Caco-2 (cell line): ENCODE results near the gene RSPH1. TPM values are rescaled to one million over a fixed set of nuclear protein-coding genes. Genes with fewer than 3 reads are reported as not detected.

Source experiments
- BruUV-seq: library from RNA; stranded (reverse); fragments of 400-500 nt; replicated peaks from 2 replicates; lab custom pipeline; 2021; lab: Mats Ljungman, UMichigan
- CTCF ChIA-PET: fragments of 300-600 bp; sonication (Branson Sonifier 250); formaldehyde crosslinking; loops from one replicate; lab custom pipeline; 2022; ENCODE audit warnings: antibody characterized with exemption; lab: Charles Lee
- POLR2A ChIA-PET: fragments of 300-600 bp; sonication (Branson Sonifier 250); formaldehyde crosslinking; loops from one replicate; lab custom pipeline; 2022; ENCODE audit warnings: antibody characterized with exemption; lab: Charles Lee
- DNase-seq, 2 experiments: peaks; one replicate each; pipeline versions ENCODE4 v3.0.0 to v3.0.0-alpha.2; 2020 to 2022
- H3K27me3 ChIP-seq: replicated peaks from 2 replicates; pipeline ENCODE4 v1.6.0; 2011; ENCODE audit warnings: low read length; ENCODE audit not compliant: control insufficient read depth, insufficient read depth
- H3K36me3 ChIP-seq: 2 replicates; pipeline ENCODE4 v1.5.1; 2011; ENCODE audit warnings: low read length; ENCODE audit not compliant: control insufficient read depth, insufficient read depth
- H3K4me1 ChIP-seq: fragments of 250-450 bp; sonication (Bioruptor Pico); 2 replicates; pipeline ENCODE4 v1.5.1; 2020; ENCODE audit warnings: mild to moderate bottlenecking
- H3K4me3 ChIP-seq: 2 replicates; pipeline ENCODE4 v1.5.1; 2011; ENCODE audit warnings: low read depth, mild to moderate bottlenecking, control low read depth, low read length
- H3K9me3 ChIP-seq: fragments of 250-450 bp; sonication (Bioruptor Pico); 2 replicates; pipeline ENCODE4 v1.5.1; 2020; ENCODE audit warnings: mild to moderate bottlenecking, moderate library complexity
- H3K27ac Mint-ChIP-seq: one replicate; pipeline ENCODE4 v1.8.0; 2022; ENCODE audit warnings: mixed read lengths; ENCODE audit not compliant: unreplicated experiment
- H3K27me3 Mint-ChIP-seq: one replicate; pipeline ENCODE4 v1.8.0; 2022; ENCODE audit warnings: mixed read lengths; ENCODE audit not compliant: insufficient read depth, unreplicated experiment
- H3K36me3 Mint-ChIP-seq: one replicate; pipeline ENCODE4 v1.8.0; 2022; ENCODE audit warnings: mild to moderate bottlenecking, mixed read lengths; ENCODE audit not compliant: insufficient read depth, unreplicated experiment
- H3K4me1 Mint-ChIP-seq: one replicate; pipeline ENCODE4 v1.8.0; 2022; ENCODE audit warnings: low read depth, mixed read lengths; ENCODE audit not compliant: unreplicated experiment
- H3K4me3 Mint-ChIP-seq: one replicate; pipeline ENCODE4 v1.8.0; 2022; ENCODE audit warnings: mild to moderate bottlenecking, moderate library complexity, mixed read lengths; ENCODE audit not compliant: unreplicated experiment
- H3K9me3 Mint-ChIP-seq: one replicate; pipeline ENCODE4 v1.8.0; 2022; ENCODE audit warnings: mixed read lengths; ENCODE audit not compliant: unreplicated experiment
- intact Hi-C: fragments of 100-400 bp; cut with micrococcal nuclease; formaldehyde crosslinking; loops from one replicate; pipeline ENCODE4 v1.10.0; 2022; ENCODE audit not compliant: unreplicated experiment
- total RNA-seq: library from RNA; stranded (reverse); gene quantifications from 2 replicates; pipeline ENCODE4 v1.2.3, GENCODE V29; 2022
- TF ChIP-seq, protein P1 (sequence below), 2 experiments: fragments of 200-600 bp in 1 of 2; IDR thresholded peaks; 1 replicate in 1 of 2; 2 replicates in 1 of 2; pipeline versions ENCODE4 v1.5.1 to v1.8.0; 2011 to 2022; ENCODE audit warnings: antibody characterized with exemption in 1 of 2, control low read depth in 1 of 2, inconsistent platforms in 1 of 2, low read depth in 1 of 2, low read length in 1 of 2, mild to moderate bottlenecking in 1 of 2, moderate library complexity in 1 of 2; ENCODE audit not compliant: insufficient read depth in 1 of 2, severe bottlenecking in 1 of 2, unreplicated experiment in 1 of 2

The RSPH1 gene
- total RNA-seq, 1 experiment from 2014 or later = 0.23 TPM

- Mint-ChIP-seq H3K36me3 (no peaks in the 10 kb centered on the region), H3K27me3 (no peaks in the 10 kb centered on the region), H3K27ac (no peak overlapping the region), H3K4me3 (no peak overlapping the region), H3K9me3 (no peaks in the 10 kb centered on the region), H3K4me1 (no peaks in the 10 kb centered on the region)
- TF ChIP-seq, protein P1, sequence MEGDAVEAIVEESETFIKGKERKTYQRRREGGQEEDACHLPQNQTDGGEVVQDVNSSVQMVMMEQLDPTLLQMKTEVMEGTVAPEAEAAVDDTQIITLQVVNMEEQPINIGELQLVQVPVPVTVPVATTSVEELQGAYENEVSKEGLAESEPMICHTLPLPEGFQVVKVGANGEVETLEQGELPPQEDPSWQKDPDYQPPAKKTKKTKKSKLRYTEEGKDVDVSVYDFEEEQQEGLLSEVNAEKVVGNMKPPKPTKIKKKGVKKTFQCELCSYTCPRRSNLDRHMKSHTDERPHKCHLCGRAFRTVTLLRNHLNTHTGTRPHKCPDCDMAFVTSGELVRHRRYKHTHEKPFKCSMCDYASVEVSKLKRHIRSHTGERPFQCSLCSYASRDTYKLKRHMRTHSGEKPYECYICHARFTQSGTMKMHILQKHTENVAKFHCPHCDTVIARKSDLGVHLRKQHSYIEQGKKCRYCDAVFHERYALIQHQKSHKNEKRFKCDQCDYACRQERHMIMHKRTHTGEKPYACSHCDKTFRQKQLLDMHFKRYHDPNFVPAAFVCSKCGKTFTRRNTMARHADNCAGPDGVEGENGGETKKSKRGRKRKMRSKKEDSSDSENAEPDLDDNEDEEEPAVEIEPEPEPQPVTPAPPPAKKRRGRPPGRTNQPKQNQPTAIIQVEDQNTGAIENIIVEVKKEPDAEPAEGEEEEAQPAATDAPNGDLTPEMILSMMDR (IDR thresholded peaks at IDR 0.05; ENCODE audit: insufficient read depth in 1 of 2, low read depth in 1 of 2, low read length in 1 of 2, severe bottlenecking in 1 of 2, unreplicated experiment in 1 of 2) = no peak
- no peaks in the 10 kb centered on the region for H3K36me3 ChIP-seq
- H3K9me3 ChIP-seq = no peaks in the 10 kb centered on the region
- no peaks in the 10 kb centered on the region for H3K27me3 ChIP-seq
- intact Hi-C loops = no loop called here
- DNase-seq = no peak
- CTCF ChIA-PET = no interaction called here
- peaks cover 4% of the 10 kb centered on the region; the same call in 1 of the 2 replicates for H3K4me1 ChIP-seq
- no TSS peak for BruUV-seq
- POLR2A ChIA-PET = no interaction called here
- H3K4me3 ChIP-seq = no peak overlapping the region
These were observed 11.1 kb downstream of the RSPH1 start for GRCh38 chr21:42484966-42485365.

- Histone ChIP-seq H3K4me1 (peaks cover 4% of the 10 kb centered on the region; the same call in 1 of the 2 replicates), H3K9me3 (no peaks in the 10 kb centered on the region), H3K27me3 (no peaks in the 10 kb centered on the region), H3K36me3 (no peaks in the 10 kb centered on the region), H3K4me3 (no peak overlapping the region)
- no peak for DNase-seq
- no peaks in the 10 kb centered on the region for H3K4me1 Mint-ChIP-seq
- CTCF ChIA-PET = no interaction called here
- no TSS peak for BruUV-seq
- H3K27ac Mint-ChIP-seq = no peak overlapping the region
- TF ChIP-seq, protein P1 (IDR thresholded peaks at IDR 0.05; ENCODE audit: insufficient read depth in 1 of 2, low read depth in 1 of 2, low read length in 1 of 2, severe bottlenecking in 1 of 2, unreplicated experiment in 1 of 2) = no peak
- no peaks in the 10 kb centered on the region for H3K9me3 Mint-ChIP-seq
- H3K27me3 Mint-ChIP-seq = no peaks in the 10 kb centered on the region
- POLR2A ChIA-PET = no interaction called here
- intact Hi-C loops = no loop called here
- H3K4me3 Mint-ChIP-seq = no peak overlapping the region
- no peaks in the 10 kb centered on the region for H3K36me3 Mint-ChIP-seq
These were observed 14.9 kb downstream of the RSPH1 start for GRCh38 chr21:42481169-42481568.

DNA sequence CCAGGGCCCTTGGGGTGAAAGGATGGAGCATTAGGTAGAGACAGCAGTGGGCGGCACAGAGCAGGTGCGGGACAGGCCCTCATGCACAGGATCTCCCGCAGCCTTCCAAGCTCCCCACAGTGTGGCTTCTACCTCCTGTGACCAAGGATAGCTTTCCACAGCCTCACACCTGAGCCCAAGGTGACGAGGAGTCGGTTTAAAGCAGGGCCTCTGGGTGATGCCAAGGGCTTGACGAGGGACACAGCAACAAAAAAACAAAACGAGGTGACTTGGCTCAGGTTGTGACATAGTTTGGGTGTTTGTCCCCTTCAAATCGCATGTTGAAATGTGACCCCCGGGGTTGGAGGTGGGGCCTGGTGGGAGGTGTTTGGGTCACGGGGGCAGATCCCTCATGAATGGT lies 15.3 kb downstream of the RSPH1 start:
- ChIA-PET POLR2A (no interaction called here), CTCF (no interaction called here)
- intact Hi-C loops = no loop called here
- Mint-ChIP-seq H3K4me3 (no peak overlapping the region), H3K9me3 (no peaks in the 10 kb centered on the region), H3K27ac (no peak overlapping the region), H3K36me3 (no peaks in the 10 kb centered on the region), H3K4me1 (no peaks in the 10 kb centered on the region), H3K27me3 (no peaks in the 10 kb centered on the region)
- BruUV-seq = no TSS peak
- no peaks in the 10 kb centered on the region for H3K9me3 ChIP-seq
- no peaks in the 10 kb centered on the region for H3K36me3 ChIP-seq
- no peaks in the 10 kb centered on the region for H3K27me3 ChIP-seq
- peaks cover 4% of the 10 kb centered on the region; the same call in 1 of the 2 replicates for H3K4me1 ChIP-seq
- TF ChIP-seq, protein P1 (IDR thresholded peaks at IDR 0.05; ENCODE audit: insufficient read depth in 1 of 2, low read depth in 1 of 2, low read length in 1 of 2, severe bottlenecking in 1 of 2, unreplicated experiment in 1 of 2) = no peak
- DNase-seq = no peak
- no peak overlapping the region for H3K4me3 ChIP-seq
